ENCODE results near the gene PLPP3.

The PLPP3 gene

GRCh38 chr1:56446531-56447098, 132.7 kb downstream of the PLPP3 start:
- no peak overlapping the region for H3K4me3 ChIP-seq (ENCODE audit: low read length)
- no peak for DNase-seq (ENCODE audit: low read depth)
- no peak for TF ChIP-seq CTCF (conservative IDR thresholded peaks at IDR 0.05; ENCODE audit: low read depth, low read length)

- DNase-seq (ENCODE audit: low read depth), result no peak
- TF ChIP-seq CTCF (conservative IDR thresholded peaks at IDR 0.05; ENCODE audit: low read depth, low read length), result no peak
- H3K4me3 ChIP-seq (ENCODE audit: low read length), result no peak overlapping the region
Observed at GRCh38 chr1:56444960-56445646, 134.3 kb downstream of the PLPP3 start.
